SIG-M5 treated with dmso at 0.1 percent for 504 hours (cell line): ENCODE measurements around the gene LTF.
"Not testable (repeated sequence)": the region's sequence is repeated elsewhere in the genome, so short reads cannot be mapped to it uniquely, and the experiment has no call there.

Experiments used
- DNase-seq: peaks from one replicate; lab custom pipeline; 2025; ENCODE audit not compliant: unreplicated experiment; lab: John Stamatoyannopoulos, UW

Gene LTF

DNA sequence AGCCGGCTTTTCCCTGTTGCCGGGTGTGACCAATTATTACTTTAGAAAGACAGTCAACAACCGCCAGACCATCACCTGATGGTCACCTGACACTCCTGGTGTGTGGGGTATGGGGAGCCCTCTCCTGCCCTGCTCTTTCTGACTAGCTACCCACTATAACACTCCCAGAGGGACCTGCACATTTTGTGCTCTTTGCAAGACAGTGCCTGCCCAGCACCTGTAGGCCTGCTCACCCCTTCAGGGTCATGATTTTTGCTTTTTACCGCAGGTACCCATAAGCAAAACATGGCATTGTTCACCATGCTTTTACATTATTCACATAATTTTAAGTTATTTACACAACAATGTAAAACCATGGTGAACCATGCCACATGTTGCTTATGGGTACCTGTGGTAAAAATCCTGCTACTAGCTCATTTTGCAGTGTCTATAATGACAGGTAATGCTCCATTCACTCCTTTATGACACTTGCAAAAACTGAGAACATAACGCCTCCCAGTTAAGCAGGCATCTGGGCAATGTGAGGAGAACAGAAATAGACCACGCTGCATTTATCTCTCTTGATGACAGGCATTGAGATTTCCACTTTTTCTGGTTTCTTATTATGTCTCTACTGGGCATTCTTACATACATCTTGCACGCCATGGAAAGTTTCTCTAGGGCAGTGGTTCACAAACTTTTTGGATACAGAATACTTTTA lies 47.7 kb downstream of the LTF start:
- no peak for DNase-seq

DNA sequence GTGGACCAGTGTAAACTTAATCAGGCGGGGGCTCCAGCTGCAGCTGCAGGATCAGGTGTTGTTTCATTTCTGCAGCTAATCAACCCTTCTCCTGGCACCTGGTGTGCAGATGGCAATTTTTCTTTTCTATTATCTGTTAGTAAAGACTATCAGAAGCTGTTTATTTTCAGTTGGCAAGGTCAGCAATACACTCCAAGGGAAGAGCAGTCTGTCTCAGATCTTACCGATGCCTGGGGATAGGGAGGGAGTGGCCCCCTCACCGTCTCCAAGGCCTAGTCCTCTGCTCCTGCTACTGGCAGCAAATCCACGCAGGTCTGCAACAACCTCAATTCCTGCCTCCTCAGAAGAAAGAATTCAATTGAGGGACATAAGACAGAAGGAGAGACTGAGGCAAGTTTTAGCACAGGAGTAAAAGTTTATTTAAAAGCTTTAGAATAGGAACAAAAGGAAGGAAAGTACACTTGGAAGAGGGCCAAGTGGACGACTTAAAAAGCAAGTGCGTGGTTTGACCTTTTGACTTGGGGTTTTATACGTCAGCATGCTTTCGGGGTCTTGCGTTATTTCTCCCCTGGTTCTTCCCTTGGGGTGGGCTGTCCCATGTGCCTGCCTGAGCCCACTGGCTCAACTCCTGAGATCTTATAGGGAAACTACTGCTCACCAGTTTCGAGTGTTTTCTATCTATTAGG lies 48.4 kb downstream of the LTF start:
- no peak for DNase-seq

DNA sequence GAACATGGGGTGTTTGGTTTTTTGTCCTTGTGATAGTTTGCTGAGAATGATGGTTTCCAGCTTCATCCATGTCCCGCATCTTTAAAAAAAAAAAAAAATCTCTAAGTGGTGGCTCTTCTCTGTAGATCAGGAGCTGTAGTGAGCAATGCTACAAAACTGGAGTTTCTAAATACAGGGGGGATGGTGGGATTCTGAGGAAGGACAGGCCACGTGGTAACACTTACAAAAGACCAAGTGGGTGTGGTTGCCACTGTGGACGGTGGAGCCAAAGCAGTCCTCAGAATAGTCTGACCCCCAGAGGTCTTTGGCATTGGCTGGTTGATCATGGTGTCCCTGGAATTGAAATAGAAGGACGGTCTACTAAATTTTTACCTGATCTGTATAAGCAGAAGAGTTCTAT lies 50.0 kb downstream of the LTF start:
- no peak for DNase-seq

DNA sequence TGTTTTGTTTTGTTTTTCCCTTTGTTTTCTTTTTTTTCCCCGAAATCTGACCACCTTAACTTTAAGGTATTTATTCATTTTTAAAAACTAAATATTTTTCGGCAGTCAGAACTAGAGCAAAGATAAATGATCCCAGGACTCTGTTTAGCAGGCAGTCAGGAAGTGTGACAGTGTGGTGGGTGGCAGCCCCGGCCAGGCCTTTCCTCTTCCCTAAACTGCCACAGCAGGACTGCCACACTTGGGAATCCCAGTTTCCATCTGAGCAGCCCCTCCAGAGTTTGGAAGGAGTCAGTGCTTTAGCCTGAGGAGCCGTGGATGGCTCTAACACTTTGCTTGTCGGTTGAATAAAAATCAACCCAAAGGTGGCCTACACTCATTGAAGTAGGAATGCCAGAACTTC lies 50.8 kb downstream of the LTF start:
- DNase-seq = no peak

DNA sequence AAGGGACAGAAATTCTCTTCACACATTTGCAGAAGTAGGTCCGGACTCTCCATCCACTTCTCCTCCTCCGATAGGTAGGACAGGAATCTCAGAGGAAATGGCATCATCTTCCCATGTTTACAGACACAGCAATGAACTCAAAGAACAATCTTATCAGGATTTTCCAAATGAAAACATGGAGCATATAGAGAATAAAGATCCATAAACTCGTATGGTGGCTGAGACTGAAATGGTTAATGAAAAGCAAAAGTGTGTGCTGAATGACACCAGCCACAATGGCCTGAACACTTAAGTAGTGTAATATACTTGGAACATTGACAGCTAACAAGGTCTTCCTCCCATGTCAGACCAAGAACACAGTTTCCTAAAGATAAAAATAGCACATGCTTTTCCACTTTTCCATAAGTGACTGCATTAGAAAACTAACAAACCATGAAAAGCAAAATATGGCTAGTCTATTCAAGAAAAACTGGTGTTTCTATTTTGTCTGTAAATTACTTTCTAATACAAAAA lies 51.9 kb downstream of the LTF start:
- no peak for DNase-seq

DNA sequence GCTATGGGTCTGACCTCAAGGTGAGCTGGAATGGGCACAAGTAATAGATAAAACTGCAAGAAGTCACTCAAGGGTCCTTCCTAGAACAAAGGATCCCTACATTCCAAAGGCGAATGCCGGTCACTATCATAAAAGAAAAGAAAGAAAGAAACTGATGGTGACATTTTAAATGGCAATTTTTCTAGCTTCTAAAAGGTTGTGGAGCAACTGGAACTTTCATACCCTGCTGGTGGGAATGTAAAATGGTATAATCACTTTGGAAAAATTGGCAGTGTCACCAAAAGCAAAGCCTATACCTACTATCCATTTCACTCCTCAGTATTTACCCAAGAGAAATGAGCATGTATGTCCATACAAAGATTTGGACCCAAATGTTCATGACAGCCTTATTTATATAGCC lies 53.4 kb downstream of the LTF start:
- DNase-seq = no peak

DNA sequence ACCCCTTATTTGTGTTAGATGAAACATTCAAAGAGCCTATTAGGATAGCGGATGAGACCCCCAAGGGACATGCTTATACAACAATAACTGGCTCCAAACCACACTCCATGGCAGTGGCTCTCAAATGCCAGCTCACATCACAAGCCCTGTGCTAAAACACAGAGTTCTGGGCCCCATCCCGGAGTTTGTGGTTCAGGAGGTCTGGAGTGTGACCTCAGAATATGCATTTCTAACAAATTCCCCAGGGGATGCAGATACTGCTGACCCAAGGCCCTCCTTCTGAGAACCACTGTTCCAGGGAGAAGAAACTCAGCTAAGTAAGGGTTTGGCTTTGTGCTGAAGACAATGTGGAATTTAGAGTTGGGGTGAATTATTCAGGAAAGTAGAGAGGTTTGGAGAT lies 54.0 kb downstream of the LTF start:
- no peak for DNase-seq

DNA sequence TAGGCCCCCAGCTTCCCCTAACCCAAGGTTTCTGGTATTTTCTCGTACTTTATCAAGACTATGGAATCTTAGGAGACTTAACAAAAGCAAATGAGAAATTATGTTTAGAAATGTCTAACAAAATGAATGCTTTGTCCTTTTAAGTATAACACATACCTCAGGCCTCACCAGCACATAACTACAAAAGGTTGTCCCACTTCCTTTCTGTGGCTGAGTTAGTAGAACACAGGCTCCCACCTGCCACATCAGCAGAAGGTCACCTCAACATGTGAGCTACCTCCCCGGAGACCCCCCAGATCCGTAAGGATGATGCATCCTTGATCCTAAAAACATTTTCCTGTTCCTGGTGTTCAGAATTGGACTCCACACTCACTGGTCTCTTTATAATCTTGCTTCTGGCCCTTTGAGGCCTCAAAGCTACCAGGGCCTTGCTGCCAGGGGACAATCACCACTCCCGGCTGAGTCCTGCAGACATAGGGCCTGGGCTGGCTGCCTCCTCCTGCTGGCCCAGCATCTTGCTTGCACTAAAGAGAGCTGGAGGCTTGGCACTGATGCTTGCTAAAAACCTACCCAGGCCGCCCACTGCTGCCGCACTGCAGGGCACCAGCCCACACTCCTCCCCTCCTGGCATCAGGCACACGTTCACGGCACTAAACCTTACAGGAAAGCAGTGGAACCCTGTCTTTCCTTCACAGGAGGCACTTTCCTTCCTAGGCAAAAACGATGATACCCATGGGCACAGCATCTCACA lies 54.8 kb downstream of the LTF start:
- no peak for DNase-seq

DNA sequence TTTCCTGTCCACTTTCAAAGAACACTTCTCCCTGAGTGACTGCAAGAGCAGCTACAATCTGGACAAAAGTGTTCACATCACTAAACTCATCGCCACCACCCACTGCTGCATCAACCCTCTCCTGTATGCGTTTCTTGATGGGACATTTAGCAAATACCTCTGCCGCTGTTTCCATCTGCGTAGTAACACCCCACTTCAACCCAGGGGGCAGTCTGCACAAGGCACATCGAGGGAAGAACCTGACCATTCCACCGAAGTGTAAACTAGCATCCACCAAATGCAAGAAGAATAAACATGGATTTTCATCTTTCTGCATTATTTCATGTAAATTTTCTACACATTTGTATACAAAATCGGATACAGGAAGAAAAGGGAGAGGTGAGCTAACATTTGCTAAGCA lies 55.9 kb downstream of the LTF start:
- DNase-seq = no peak

DNA sequence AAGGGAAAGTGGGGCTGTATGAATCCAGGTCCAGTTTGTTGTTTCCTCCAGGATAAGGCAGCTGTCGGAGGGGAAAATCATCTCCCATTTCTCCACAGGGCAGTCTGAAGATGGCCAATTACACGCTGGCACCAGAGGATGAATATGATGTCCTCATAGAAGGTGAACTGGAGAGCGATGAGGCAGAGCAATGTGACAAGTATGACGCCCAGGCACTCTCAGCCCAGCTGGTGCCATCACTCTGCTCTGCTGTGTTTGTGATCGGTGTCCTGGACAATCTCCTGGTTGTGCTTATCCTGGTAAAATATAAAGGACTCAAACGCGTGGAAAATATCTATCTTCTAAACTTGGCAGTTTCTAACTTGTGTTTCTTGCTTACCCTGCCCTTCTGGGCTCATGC lies 56.7 kb downstream of the LTF start:
- no peak for DNase-seq

DNA sequence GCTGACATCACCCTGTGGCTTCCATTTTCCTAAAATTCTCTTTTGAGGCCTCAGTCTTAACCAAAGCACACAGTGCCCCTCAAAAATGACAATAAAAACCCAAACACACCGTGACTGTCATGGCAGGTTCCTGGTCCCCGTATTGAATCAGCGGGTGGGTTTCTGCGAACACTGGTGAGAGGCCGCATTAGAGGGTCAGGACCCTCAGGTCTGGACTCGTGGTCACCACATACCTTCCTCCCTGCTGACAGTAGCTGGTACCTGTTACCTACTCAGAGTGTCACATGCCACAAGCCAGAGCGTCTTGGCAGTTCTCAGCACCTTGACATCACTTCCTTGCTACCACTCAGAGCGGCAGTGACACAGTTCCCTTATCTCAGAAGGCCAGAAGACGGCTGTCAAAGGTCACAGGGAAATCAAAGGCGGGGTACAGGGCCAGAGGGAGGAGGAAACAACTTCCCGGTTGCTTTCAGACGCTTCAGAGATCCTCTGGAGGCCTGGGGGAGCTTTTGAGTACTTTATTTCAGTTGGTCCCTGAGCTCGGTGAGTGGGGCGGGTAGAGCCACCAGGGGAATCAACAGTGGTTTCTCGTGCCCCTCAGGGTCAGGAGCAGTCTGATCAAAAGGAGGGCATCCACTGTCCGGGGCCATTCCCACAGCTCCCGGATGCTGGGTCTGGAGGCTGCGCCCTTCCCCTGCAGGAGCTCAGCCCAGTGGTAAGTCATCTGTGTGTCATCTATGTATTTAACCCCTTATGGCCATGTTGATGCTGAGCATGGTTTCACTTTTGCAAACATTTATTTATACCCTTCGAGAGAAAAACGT lies 57.7 kb downstream of the LTF start, which contains the start of the genes CCR5AS and CCRL2:
TSS of gene CCR5AS (minus strand) at position 279 of the 824 bp plus-strand sequence.
TSS of gene CCRL2 (plus strand) at position 472 of the 824 bp plus-strand sequence. CDS start 821 bp downstream, outside the sequence.
- DNase-seq = no peak

DNA sequence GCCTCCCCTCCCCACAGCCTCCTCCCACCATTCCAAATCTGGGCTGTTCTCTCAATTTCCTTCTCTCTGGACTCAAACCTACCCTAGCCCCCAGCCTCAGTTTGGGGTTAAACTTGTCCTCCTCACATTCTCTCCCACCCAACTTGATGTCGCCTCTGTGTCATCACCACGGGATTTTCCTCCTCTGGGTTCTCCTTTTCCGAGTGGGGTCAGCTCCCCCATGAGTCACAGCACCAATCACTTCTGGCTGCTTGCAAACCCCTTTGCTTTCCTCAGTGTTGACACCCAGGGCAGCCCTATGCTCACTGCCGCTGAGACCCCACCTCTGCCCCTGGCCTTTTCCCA lies 58.3 kb downstream of the LTF start:
- no peak for DNase-seq

DNA sequence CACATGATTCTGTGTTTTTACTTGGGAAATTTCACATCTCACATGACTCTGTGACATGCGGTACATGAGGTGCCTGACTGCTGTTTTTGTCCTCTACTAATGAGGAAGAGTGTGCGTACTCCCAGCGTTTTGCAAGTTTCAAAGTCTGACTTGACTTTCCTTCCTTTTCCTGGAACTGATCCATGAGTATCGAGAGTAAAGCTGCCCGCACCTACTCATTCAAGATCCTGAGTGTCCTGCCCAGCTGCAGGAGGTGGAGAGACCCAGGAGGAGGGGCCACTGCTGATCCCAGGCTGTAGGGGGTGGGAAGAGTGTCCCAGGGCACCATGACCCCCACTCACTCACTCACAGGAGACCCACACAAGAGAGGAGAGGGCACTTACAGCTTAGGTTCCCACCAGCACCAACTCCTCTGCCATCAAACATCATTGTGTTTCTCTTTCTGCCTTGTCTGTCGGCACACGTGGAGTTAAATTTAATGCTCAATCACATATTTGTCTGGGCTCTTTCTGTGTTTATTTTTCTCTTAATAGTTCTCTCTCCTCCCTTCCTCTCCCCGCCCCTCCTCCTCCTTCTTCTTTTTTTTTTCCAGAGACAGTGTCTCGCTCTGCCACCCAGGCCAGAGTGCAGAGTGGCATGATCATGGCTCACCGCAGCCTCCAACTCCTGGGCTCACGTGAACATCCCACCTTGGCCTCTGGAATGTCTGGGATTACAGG lies 59.2 kb downstream of the LTF start:
- DNase-seq = no peak

DNA sequence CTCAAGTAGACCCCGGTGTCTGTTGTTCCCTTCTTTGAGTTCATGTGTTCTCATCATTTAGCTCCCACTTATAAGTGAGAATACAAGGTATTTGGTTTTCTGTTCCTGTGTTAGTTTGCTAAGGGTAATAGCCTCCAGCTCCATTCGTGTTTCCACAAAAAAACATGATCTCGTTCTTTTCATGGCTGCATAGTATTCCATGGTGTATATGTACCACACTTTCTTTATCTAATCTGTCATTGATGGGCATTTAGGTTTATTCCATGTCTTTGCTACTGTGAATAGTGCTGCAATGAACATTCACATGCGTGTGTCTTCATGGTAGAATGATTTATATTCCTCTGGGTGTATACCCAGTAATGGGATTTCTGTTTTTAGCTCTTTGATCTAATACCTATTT lies 61.8 kb downstream of the LTF start:
- not testable (repeated sequence) for DNase-seq

DNA sequence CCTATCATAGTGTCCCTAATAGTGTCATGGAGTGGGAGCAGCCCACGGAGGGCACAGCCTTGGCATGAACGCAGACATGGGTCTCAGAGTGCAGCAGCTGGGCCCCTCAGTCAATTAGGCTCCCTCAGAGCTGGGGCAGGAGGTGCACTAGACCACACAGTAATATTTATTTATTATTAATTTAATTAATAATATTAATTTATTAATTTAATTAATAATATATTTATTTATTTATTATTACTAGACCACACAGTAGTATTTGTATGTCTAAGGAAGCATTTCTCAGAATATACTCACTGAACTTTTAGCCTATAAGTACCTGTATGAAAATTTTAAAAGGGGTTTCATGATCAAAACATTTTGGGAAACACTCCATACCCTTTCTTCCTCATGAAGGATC lies 63.1 kb downstream of the LTF start:
- DNase-seq = no peak

DNA sequence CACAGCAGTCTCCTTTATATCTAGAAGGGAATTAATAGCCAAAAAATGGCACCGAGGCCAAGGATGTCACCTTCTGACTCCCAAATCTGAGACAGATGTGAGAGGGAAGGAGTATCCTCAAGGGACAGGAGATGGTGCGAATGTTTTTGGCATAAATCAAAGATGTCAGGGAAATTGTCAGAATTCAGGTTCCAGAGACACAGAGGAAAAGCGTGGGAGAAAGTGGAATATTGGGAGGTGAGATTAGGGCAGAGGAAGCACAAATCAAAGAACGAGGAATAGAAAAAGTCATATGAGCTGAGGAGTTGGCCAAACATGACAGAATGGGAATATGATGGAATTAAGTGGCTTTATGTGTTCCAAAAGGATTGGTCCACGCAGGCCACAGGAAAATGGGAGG lies 63.9 kb downstream of the LTF start:
- no peak for DNase-seq

DNA sequence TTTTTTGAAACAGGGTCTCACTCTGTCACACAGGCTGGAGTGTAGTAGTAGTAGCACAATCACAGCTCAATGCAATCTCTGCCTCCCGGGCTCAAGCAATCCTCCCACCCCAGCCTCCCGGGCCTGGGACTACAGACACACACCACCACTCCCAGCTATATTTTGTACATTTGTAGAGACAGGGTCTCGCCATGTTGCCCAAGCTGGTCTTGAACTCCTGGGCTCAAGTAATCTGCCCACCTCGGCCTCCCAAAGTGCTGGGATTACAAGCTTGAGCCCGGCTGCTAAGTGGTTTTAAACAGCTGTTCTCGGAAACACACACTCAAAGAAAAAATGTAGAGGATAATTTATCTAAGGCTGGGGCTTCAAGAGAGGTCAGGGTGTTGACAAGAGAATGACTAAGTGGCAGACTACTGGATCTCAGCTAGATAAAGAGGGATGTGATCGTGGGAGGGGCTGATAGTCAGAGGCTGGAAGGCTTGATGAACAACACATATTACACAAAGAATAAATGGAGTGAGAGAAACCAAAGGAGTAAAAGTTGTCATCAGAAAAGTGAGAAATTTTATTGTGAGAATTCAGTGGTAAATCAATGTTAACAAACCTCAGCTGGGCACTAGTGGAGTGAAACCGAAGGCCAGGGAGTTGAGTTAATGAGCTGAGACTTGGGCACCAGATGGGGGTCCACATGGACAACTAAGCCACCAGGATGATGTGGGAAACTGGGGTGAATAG lies 64.5 kb downstream of the LTF start:
- no peak for DNase-seq

DNA sequence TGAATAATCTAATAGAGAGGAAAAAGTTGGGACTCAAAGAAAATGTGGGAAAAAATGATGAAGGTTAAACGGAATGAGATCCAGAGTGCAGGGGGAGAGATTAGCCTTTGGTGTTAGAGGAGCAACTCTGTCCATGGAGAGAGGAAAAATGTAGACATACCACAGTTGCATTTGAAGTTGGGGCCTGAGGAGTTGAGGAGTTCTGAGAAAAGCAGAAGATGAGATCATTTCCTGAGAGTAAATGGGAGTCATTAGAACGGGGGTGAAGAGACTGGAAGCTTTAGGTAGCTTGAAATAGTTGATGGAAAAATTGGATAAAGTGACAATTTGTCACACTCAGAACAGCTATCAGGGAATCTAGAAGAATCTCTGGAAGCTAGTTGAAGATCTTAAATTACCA lies 65.1 kb downstream of the LTF start:
- DNase-seq = no peak

DNA sequence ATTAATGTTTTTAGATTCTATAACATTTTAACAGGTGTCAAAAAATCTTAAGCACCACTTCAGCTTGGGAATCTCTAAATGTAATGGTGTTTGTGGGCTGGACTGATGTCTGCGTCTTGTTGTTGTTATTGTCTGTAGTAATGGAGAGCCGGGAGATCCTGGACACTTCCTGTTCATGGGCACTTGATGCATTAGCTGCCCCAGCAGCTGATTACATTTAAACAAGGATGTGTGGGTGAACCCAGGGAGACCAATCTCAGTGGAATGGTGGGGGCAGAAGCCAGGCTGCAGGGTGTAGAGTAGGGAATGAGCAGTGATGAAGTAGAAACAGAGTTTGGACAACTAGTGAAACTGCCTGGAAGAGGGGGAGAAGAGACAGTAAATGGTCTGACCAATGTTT lies 65.6 kb downstream of the LTF start:
- no peak for DNase-seq
